Spleen (tissue), 11 donors: ENCODE data around the gene IL31RA. TPM values are rescaled to one million over a fixed set of nuclear protein-coding genes. Genes with fewer than 3 reads are reported as not detected.

Experiments used
- DNase-seq: peaks from one replicate; pipeline ENCODE4 v3.0.0-alpha.2; 2020
- H3K27ac ChIP-seq, 8 donors: fragments of 200-600 bp; sonication (generic) in 7 of 8; 1 replicate in 4 of 8; 2 replicates in 4 of 8; pipeline versions ENCODE4 v1.5.0 to v1.8.0; 2016 to 2021; ENCODE audit warnings: inconsistent platforms in 4 of 8, mild to moderate bottlenecking in 4 of 8, moderate library complexity in 1 of 8
- H3K27me3 ChIP-seq, 7 donors: fragments of 200-600 bp; sonication (generic) in 6 of 7; replicated peaks in 1 of 7; 1 replicate in 4 of 7; 2 replicates in 3 of 7; pipeline versions ENCODE4 v1.5.0 to v1.8.0; 2016 to 2021; ENCODE audit warnings: inconsistent platforms in 3 of 7, mild to moderate bottlenecking in 1 of 7
- H3K36me3 ChIP-seq, 6 donors: fragments of 200-600 bp; sonication (generic) in 5 of 6; 1 replicate in 4 of 6; 2 replicates in 2 of 6; pipeline versions ENCODE4 v1.5.0 to v1.8.0; 2016 to 2021; ENCODE audit warnings: inconsistent platforms in 2 of 6
- H3K4me1 ChIP-seq, 6 donors: fragments of 200-600 bp; sonication (generic) in 5 of 6; 1 replicate in 3 of 6; 2 replicates in 3 of 6; pipeline versions ENCODE4 v1.5.0 to v1.8.0; 2016 to 2021; ENCODE audit warnings: inconsistent platforms in 3 of 6
- H3K4me3 ChIP-seq, 8 donors: fragments of 200-600 bp; sonication (generic) in 7 of 8; 1 replicate in 4 of 8; 2 replicates in 4 of 8; pipeline versions ENCODE4 v1.5.0 to v1.8.0; 2016 to 2021; ENCODE audit warnings: inconsistent platforms in 4 of 8, mild to moderate bottlenecking in 4 of 8, moderate library complexity in 2 of 8
- H3K9me3 ChIP-seq, 8 donors: fragments of 200-600 bp; sonication (generic) in 7 of 8; 1 replicate in 4 of 8; 2 replicates in 4 of 8; pipeline versions ENCODE4 v1.5.0 to v1.8.0; 2016 to 2021; ENCODE audit warnings: inconsistent platforms in 4 of 8
- POLR2A ChIP-seq, 3 donors: fragments of 450-650 bp; IDR thresholded peaks; one replicate each; pipeline ENCODE4 v1.5.1; 2017; ENCODE audit warnings: antibody characterized with exemption in 3 of 3, mild to moderate bottlenecking in 1 of 3
- POLR2AphosphoS5 ChIP-seq, 3 donors: sonication (generic); formaldehyde crosslinking; IDR thresholded peaks; one replicate each; pipeline ENCODE4 v1.5.1; 2017; ENCODE audit warnings: antibody characterized with exemption in 3 of 3
- WGBS, 5 donors: extraction: QIAGEN DNeasy Blood & Tissue Kit in 3 of 5; methylation state at CpG; one replicate each; pipeline versions ENCODE4 v1.1.5 to v1.1.7; 2013 to 2018; 5-methylcytosine and 5-hydroxymethylcytosine counted together
- intact Hi-C: fragments of 100-400 bp; cut with DNase I; formaldehyde crosslinking; loops from one replicate; pipeline ENCODE4 v1.15.0; 2023; ENCODE audit warnings: low total_unique reads
- polyA plus RNA-seq, 3 donors: library from polyadenylated mRNA; stranded (reverse); fragments of 200-250 nt; gene quantifications; one replicate each; pipeline ENCODE4 v1.2.1, GENCODE V29; 2013
- total RNA-seq, 7 donors: library from RNA; depleted of rRNA in 3 of 7; stranded (reverse); fragments of >200 nt in 3 of 7; fragmentation: NEBNext Ultra II Directional in 4 of 7; extraction: Animal tissue kit (Norgen Biotek cat#: 25700) in 4 of 7; gene quantifications; one replicate each; pipeline versions ENCODE4 v1.1.0 to v1.2.1, GENCODE V29; 2016 to 2021
- TF ChIP-seq, protein P1 (sequence below), 11 experiments: fragments of 200-600 bp in 7 of 11; fragments of 450-650 bp in 4 of 11; sonication (generic) in 4 of 11; IDR thresholded peaks in 8 of 11; conservative IDR thresholded peaks in 3 of 11; 1 replicate in 7 of 11; 2 replicates in 4 of 11; pipeline versions ENCODE4 v1.4.0 to v1.8.0; 2016 to 2021; ENCODE audit warnings: antibody characterized with exemption in 11 of 11, inconsistent platforms in 4 of 11, mild to moderate bottlenecking in 1 of 11
- donor health status: healthy with polysubstance abuse.
- donor health status: DM: no; HTN: no; CAD: no; lungs with moderate emphysema.
- donor health status: DM: no; HTN: no; CAD: no.
- donor health status: Bipolar disorder and iron deficiency.
- donor health status: healthy.
- donor health status: DM: no; HTN: no; CAD: no.
- donor health status: DM: yes; HTN: yes; CAD: no.

The IL31RA gene
- total and polyA plus RNA-seq, 10 donors, result 0.02 to 0.20 (median 0.03) TPM; not detected in 7

DNA sequence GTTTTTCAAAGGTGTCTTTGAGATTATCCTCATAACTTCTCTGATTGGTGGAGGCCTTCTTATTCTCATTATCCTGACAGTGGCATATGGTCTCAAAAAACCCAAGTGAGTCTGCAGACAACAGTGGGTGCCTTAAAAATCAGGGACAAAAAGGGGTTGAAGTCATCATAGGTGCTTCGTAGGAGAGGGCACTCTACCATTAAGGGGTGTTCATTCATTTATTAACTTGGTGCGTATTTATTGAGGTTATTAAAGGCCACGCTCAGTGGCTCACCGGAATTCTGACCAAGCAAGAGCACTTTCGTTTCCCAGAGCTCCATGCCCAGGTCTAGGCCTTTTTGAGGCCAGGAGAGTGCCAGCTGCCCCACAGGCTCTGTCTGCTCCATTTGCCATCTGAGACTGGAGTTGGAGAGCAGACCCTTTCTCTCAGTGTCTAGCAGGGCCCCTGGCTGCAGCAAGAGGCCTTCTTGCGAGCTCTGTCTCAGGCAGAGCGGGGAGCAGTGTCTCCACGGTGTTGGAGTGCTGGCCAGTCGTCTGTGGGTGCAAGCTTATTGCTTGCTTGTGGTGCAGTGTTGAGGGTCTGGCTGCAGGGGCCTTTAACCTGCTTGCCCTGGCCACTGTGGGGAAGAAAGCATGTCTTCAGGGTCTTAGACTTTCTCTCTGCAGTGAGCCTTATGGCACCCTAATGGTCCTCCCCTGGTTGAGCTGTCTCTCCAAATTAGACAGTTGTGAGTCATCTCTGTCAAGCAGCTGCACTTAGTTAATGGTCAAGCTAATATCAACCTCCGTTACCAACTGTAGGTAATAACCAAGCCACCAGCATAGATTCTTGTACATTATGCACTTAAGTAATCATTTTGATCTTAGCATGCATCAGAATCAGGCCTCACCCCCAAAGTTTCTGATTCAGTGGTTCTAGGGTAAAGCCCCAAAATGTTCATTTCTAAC is 62.6 kb downstream of the IL31RA start:
- intact Hi-C loops, result no loop called here
- Histone ChIP-seq H3K4me3 (no peak overlapping the region), H3K27me3 (no peaks in the 10 kb centered on the region), H3K4me1 (no peaks in the 10 kb centered on the region), H3K27ac (no peak overlapping the region), H3K36me3 (no peaks in the 10 kb centered on the region), H3K9me3 (no peaks in the 10 kb centered on the region)
- TF ChIP-seq POLR2A (IDR thresholded peaks at IDR 0.05) (no peak), POLR2AphosphoS5 (IDR thresholded peaks at IDR 0.05) (no peak)
- TF ChIP-seq, protein P1, sequence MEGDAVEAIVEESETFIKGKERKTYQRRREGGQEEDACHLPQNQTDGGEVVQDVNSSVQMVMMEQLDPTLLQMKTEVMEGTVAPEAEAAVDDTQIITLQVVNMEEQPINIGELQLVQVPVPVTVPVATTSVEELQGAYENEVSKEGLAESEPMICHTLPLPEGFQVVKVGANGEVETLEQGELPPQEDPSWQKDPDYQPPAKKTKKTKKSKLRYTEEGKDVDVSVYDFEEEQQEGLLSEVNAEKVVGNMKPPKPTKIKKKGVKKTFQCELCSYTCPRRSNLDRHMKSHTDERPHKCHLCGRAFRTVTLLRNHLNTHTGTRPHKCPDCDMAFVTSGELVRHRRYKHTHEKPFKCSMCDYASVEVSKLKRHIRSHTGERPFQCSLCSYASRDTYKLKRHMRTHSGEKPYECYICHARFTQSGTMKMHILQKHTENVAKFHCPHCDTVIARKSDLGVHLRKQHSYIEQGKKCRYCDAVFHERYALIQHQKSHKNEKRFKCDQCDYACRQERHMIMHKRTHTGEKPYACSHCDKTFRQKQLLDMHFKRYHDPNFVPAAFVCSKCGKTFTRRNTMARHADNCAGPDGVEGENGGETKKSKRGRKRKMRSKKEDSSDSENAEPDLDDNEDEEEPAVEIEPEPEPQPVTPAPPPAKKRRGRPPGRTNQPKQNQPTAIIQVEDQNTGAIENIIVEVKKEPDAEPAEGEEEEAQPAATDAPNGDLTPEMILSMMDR (IDR thresholded peaks at IDR 0.05 in 8 of 11, conservative IDR thresholded peaks at IDR 0.05 in 3 of 11), result no peak
- DNase-seq, result no peak
- WGBS, 5 donors, result 89 to 96% (median 91%) methylated on average over 9 to 10 of the region's 10 CpGs

DNA sequence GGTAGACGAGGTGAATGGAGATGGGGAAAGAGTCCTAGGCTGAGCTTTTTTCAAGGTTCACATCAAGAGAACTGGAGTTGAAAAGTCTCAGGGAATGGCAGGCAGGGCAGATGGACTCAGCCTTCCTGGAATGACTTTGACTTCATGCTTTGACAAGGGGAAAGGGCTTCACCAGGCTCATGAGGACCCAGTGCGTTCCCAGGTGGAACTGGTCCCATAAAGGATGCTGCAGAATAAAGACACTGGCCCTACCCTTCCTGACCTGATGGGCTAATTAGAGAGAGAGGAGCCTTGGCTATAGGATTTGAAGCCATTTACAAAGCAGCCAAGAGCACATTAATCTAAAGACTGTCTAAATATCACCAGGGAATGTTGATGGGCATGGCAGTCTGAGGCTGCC is 63.8 kb downstream of the IL31RA start:
- intact Hi-C loops, result no loop called here
- 94 to 99% (median 95%) methylated on average over 2 of the region's 2 CpGs for WGBS, 5 donors
- Histone ChIP-seq H3K4me1 (no peaks in the 10 kb centered on the region), H3K27ac (no peak overlapping the region), H3K36me3 (no peaks in the 10 kb centered on the region), H3K27me3 (no peaks in the 10 kb centered on the region), H3K4me3 (no peak overlapping the region), H3K9me3 (no peaks in the 10 kb centered on the region)
- DNase-seq, result no peak
- TF ChIP-seq POLR2AphosphoS5 (IDR thresholded peaks at IDR 0.05) (no peak), POLR2A (IDR thresholded peaks at IDR 0.05) (no peak)
- TF ChIP-seq, protein P1 (IDR thresholded peaks at IDR 0.05 in 8 of 11, conservative IDR thresholded peaks at IDR 0.05 in 3 of 11), result no peak

DNA sequence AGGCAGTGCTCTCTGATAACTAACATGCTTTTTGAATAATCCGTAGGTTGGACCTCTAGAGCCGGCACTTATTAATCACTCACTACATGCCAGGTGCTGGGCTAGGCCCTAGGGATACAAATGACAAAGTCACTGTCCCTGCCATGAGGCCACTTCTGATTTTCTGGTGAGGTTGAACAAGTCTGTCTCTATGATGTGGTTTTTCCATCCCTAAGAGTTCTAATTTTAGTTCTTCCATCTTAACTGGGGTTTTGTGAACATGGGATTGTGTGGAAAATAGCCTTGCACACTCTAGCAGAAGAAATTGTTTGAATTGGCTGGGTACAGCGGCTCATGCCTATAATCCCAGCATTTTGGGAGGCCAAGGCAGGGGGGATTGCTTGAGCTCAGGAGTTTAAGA is 64.6 kb downstream of the IL31RA start:
- TF ChIP-seq POLR2AphosphoS5 (IDR thresholded peaks at IDR 0.05) (no peak), POLR2A (IDR thresholded peaks at IDR 0.05) (no peak)
- TF ChIP-seq, protein P1 (IDR thresholded peaks at IDR 0.05 in 8 of 11, conservative IDR thresholded peaks at IDR 0.05 in 3 of 11), result no peak
- WGBS, 5 donors, result 89 to 93% (median 92%) methylated on average over 3 of the region's 3 CpGs
- Histone ChIP-seq H3K27me3 (no peaks in the 10 kb centered on the region), H3K4me3 (no peak overlapping the region), H3K9me3 (no peaks in the 10 kb centered on the region), H3K4me1 (no peaks in the 10 kb centered on the region), H3K36me3 (no peaks in the 10 kb centered on the region), H3K27ac (no peak overlapping the region)
- DNase-seq, result no peak
- intact Hi-C loops, result no loop called here

DNA sequence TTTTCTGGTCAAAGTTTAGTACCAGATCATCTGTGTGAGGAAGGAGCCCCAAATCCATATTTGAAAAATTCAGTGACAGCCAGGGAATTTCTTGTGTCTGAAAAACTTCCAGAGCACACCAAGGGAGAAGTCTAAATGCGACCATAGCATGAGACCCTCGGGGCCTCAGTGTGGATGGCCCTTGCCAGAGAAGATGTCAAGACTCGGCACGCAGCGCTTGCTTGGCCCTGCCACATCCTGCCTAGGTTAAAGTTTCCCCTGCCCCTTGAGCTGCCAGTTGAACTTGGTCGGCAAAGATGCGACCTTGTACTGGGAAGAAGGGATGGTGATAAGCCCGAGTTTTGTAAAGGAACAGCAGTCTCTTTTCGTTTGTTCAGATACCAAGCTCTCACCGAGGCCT is 65.8 kb downstream of the IL31RA start:
- TF ChIP-seq, protein P1 (IDR thresholded peaks at IDR 0.05 in 8 of 11, conservative IDR thresholded peaks at IDR 0.05 in 3 of 11), result no peak
- no peak for TF ChIP-seq POLR2AphosphoS5 (IDR thresholded peaks at IDR 0.05)
- TF ChIP-seq POLR2A (IDR thresholded peaks at IDR 0.05), result no peak
- no peak for DNase-seq
- no peaks in the 10 kb centered on the region for H3K9me3 ChIP-seq
- no peaks in the 10 kb centered on the region for H3K36me3 ChIP-seq
- H3K4me3 ChIP-seq, result no peak overlapping the region
- no peaks in the 10 kb centered on the region for H3K27me3 ChIP-seq
- no peak overlapping the region for H3K27ac ChIP-seq
- no peaks in the 10 kb centered on the region for H3K4me1 ChIP-seq
- intact Hi-C loops, result no loop called here
- 78 to 89% (median 83%) methylated on average over 7 to 10 of the region's 10 CpGs for WGBS, 5 donors
